Left renal pelvis (tissue), 4 donors: Measurements from ENCODE around the gene LIG1. TPM values are rescaled to one million over a fixed set of nuclear protein-coding genes. Genes with fewer than 3 reads are reported as not detected.
"Not testable (repeated sequence)": the region's sequence is repeated elsewhere in the genome, so short reads cannot be mapped to it uniquely, and the experiment has no call there.

Experiments used
- DNase-seq, 4 donors: peaks; one replicate each; pipeline ENCODE4 v3.0.0-alpha.2; 2013; ENCODE audit warnings: low read depth in 4 of 4, low spot score in 3 of 4
- polyA plus RNA-seq, 4 donors: library from polyadenylated mRNA; unstranded; fragments of 120-200 nt; gene quantifications; one replicate each; pipeline ENCODE4 v1.2.1, GENCODE V29; 2013; ENCODE audit not compliant: insufficient read length in 4 of 4

The LIG1 gene
- polyA plus RNA-seq, 4 donors = 45.5 to 69.6 (median 60.7) TPM

DNA sequence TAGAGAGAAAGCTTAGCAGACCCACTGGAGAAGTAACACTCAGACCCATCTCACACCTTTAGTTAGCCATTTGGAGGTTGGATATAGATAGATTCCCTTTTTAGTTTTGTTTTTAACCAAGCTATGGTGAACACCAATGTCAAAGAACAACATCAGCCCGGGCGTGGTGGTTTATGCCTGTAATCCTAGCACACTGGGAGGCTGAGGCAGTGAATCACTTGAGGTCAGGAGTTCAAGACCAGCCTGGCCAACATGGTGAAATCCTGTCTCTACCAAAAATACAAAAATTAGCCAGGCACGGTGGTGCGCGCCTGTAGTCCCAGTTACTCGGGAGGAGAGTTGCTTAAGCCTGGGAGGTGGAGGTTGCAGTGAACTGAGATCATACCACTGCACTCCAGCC is 81.2 kb downstream of the LIG1 start:
- DNase-seq = not testable (repeated sequence)

DNA sequence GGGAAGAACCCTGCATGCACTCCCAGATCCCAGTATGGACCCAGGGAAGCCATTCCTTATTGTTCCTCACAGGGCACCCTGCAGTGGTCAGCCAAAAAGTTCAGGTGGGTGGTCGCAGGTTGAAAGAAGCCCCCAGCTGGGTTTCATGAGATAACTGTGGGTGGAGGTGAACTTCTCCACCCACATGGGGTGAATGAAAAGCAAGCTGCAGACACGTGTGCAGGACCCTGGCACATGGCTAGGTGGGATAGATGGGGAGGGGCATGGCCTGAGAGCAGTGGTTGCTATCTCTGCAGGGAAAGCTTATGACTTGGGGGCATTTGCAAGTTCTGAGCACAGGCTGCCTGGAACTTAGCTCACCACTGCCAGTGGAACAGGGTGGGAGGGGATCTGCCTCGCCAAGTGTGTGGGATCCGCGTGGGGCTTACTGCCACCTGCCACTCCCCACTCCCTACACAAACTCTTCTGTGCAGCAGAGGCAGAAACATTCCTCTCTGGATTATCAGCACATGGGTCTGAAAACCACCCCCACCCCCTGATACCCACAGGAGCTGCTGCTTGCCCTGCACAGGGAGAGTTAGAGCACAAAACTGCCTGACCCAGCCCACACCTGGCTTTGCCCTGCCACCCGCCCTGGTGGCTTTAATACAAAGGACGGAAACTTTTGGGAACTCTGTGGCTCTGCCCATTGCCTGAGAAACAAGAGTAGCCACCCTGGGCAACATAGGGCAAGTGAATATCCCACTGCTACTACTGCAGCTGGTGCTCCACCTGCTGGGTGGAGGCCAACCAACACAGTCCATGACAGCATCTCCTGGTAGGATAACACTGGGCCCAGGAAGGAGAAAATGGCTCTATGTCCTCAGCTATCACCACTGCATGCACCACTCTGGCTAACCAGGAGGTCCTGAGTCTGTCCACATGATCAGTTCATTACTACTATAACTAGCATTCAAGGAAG is 84.0 kb downstream of the LIG1 start:
- DNase-seq = no peak

GRCh38 chr19:48085076-48085475 is 85.1 kb downstream of the LIG1 start:
- DNase-seq = no peak

DNA sequence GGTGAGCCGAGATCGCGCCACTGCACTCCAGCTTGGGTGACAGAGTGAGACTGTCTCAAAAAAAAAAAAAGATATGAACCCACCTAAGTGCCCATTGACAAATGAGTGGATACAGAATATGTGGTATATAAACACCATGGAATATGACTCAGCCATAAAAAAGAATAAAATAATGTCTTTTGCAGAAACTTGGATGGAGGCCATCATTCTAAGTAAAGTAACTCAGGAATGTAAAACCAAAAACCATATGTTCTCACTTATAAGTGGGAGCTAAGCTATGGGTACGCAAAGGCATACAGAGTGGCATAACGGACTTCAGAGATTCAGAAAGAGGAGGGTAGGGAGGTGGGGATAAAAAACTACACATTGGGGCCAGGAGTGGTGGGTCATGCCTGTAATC is 89.0 kb downstream of the LIG1 start:
- DNase-seq = no peak

- DNase-seq = not testable (repeated sequence)
These were observed 99.9 kb downstream of the LIG1 start for GRCh38 chr19:48070177-48070769.

DNA sequence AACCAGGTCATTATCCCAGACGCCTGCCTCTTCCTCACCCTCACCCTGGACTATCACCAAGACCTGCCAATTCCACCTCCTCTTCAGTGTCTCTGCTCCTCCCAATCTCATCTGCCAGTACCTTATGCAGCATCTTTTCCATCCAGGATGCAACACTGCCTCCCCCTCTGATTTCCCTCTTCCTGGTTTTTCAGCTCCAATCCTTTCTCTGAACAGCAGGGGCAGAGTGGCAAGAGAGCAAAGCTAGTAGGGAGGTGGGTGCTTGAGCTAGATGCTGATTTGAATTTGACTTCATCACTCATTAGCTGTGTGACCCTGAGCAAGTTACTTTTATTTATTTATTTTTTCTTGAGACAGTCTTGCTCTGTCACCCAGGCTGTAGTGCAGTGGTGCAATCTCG is 100.7 kb downstream of the LIG1 start:
- DNase-seq = no peak

Other genes starting within 250 kb of the LIG1 start
- not detected for gene BSPH1, start 178.2 kb downstream of the LIG1 start, polyA plus RNA-seq
- under 1 TPM in 1 of 4 donors, not detected in 3; 0.46 TPM for gene ELSPBP1, start 175.7 kb downstream of the LIG1 start, polyA plus RNA-seq
- gene CABP5, start 126.3 kb downstream of the LIG1 start, polyA plus RNA-seq = not detected
- 1 to 10 TPM; 4.0 to 5.6 (median 4.5) TPM for gene PLA2G4C, start 59.5 kb downstream of the LIG1 start, polyA plus RNA-seq
- 10 to 100 TPM in 2 of 4 donors, 1 to 10 TPM in 2; 6.8 to 11.4 (median 9.3) TPM for gene ZSWIM9, start 336 bp upstream of the LIG1 start, polyA plus RNA-seq
- gene CARD8, start 85.6 kb upstream of the LIG1 start, polyA plus RNA-seq = 10 to 100 TPM; 52.7 to 63.3 (median 56.4) TPM
- 1 to 10 TPM; 5.1 to 7.8 (median 6.7) TPM for gene ZNF114, start 99.7 kb upstream of the LIG1 start, polyA plus RNA-seq
- gene EMP3, start 155.2 kb upstream of the LIG1 start, polyA plus RNA-seq = 100 to 1,000 TPM in 1 of 4 donors, 10 to 100 TPM in 3; 68.5 to 190 (median 82.6) TPM
- 10 to 100 TPM in 3 of 4 donors, 1 to 10 TPM in 1; 4.0 to 14.2 (median 11.8) TPM for gene TMEM143, start 193.6 kb upstream of the LIG1 start, polyA plus RNA-seq
- gene SYNGR4, start 194.0 kb upstream of the LIG1 start, polyA plus RNA-seq = under 1 TPM; 0.14 to 0.44 (median 0.33) TPM
- gene KDELR1, start 221.2 kb upstream of the LIG1 start, polyA plus RNA-seq = 100 to 1,000 TPM; 203 to 255 (median 230) TPM
- gene GRIN2D, start 223.3 kb upstream of the LIG1 start, polyA plus RNA-seq = 1 to 10 TPM in 1 of 4 donors, under 1 TPM in 3; 0.54 to 2.2 (median 0.67) TPM